K562 (cell line): ENCODE results near the gene SYNJ2. TPM values are rescaled to one million over a fixed set of nuclear protein-coding genes. Genes with fewer than 3 reads are reported as not detected.

Experiments
- CBX8 ChIP-seq: fragments of 200-600 bp; sonication (generic); IDR thresholded peaks from 2 replicates; pipeline ENCODE4 v1.6.1; 2012; ENCODE audit warnings: borderline replicate concordance, mixed run types, low read depth, mild to moderate bottlenecking, moderate library complexity, mixed read lengths, low read length, control low read depth, inconsistent platforms; ENCODE audit not compliant: poor library complexity, severe bottlenecking; ENCODE audit errors: extremely low read depth
- DMBX1 ChIP-seq: fragments of 250-450 bp; sonication (Bioruptor Pico); IDR thresholded peaks from 2 replicates; pipeline ENCODE4 v1.8.0; 2022; ENCODE audit warnings: inconsistent platforms, mild to moderate bottlenecking, moderate library complexity, borderline replicate concordance
- HDAC1 ChIP-seq, 2 experiments: fragments of 450-650 bp; IDR thresholded peaks; 2 replicates each; pipeline ENCODE4 v1.6.1; 2016 to 2017; ENCODE audit warnings: inconsistent platforms in 1 of 2, mild to moderate bottlenecking in 1 of 2, moderate library complexity in 1 of 2
- HDAC6 ChIP-seq: IDR thresholded peaks from 2 replicates; pipeline ENCODE4 v1.6.1; 2012; ENCODE audit warnings: low read depth, mild to moderate bottlenecking, control low read depth, inconsistent platforms, low read length, moderate library complexity
- HMGN3 ChIP-seq: IDR thresholded peaks from 2 replicates; pipeline ENCODE4 v1.6.1; 2011; ENCODE audit warnings: borderline replicate concordance, low read depth, mild to moderate bottlenecking, mixed read lengths, low read length; ENCODE audit not compliant: insufficient read length; ENCODE audit errors: extremely low read depth
- HMGXB4 ChIP-seq: sonication (generic); formaldehyde crosslinking; IDR thresholded peaks from 2 replicates; pipeline ENCODE4 v1.8.1; 2023; ENCODE audit warnings: mild to moderate bottlenecking, missing genetic modification reagents
- JUND ChIP-seq, 2 experiments: IDR thresholded peaks; 2 replicates in 1 of 2; 3 replicates in 1 of 2; pipeline ENCODE4 v1.6.1; 2011; ENCODE audit warnings: borderline replicate concordance in 2 of 2, low read depth in 2 of 2, low read length in 2 of 2, improper control_type of control experiment in 1 of 2, missing biosample characterization in 1 of 2, missing genetic modification characterization in 1 of 2, missing genetic modification reagents in 1 of 2
- MCM5 ChIP-seq: fragments of 450-650 bp; IDR thresholded peaks from 2 replicates; pipeline ENCODE4 v1.6.1; 2016; ENCODE audit warnings: low read depth
- MTF1 ChIP-seq: fragments of 250-450 bp; sonication (Bioruptor Pico); IDR thresholded peaks from 2 replicates; pipeline ENCODE4 v1.9.0; 2021; ENCODE audit warnings: moderate library complexity, mild to moderate bottlenecking, inconsistent platforms, borderline replicate concordance
- NFE2 ChIP-seq: IDR thresholded peaks from 2 replicates; pipeline ENCODE4 v1.6.1; 2014; ENCODE audit warnings: antibody characterized with exemption, low read depth
- NR2F6 ChIP-seq: fragments of 450-650 bp; formaldehyde crosslinking; IDR thresholded peaks from 2 replicates; pipeline ENCODE4 v1.4.0; 2020; ENCODE audit warnings: mild to moderate bottlenecking
- PCBP1 ChIP-seq: fragments of 200-400 bp; formaldehyde crosslinking; IDR thresholded peaks from 2 replicates; pipeline ENCODE4 v1.6.1; 2018; ENCODE audit warnings: mild to moderate bottlenecking, low read depth, low read length; ENCODE audit not compliant: poor library complexity, severe bottlenecking
- POLR2G ChIP-seq: fragments of 200-400 bp; formaldehyde crosslinking; IDR thresholded peaks from 2 replicates; pipeline ENCODE4 v1.6.1; 2017; ENCODE audit warnings: low read depth, mild to moderate bottlenecking, antibody characterized with exemption, low read length, moderate library complexity
- SAFB ChIP-seq: fragments of 200-400 bp; formaldehyde crosslinking; IDR thresholded peaks from 2 replicates; pipeline ENCODE4 v1.6.1; 2017; ENCODE audit warnings: low read depth, low read length, borderline replicate concordance
- SUPT5H ChIP-seq: fragments of 450-650 bp; IDR thresholded peaks from 2 replicates; pipeline ENCODE4 v1.6.1; 2016
- ZBED1 ChIP-seq: IDR thresholded peaks from 2 replicates; pipeline ENCODE4 v1.6.1; 2014
- ZBTB2 ChIP-seq: fragments of 450-650 bp; IDR thresholded peaks from 2 replicates; pipeline ENCODE4 v1.6.1; 2016; ENCODE audit warnings: antibody characterized with exemption
- ZNF583 ChIP-seq: fragments of 250-450 bp; sonication (Bioruptor Pico); IDR thresholded peaks from 2 replicates; pipeline ENCODE4 v1.4.0; 2020
- ZNF644 ChIP-seq: fragments of 200-800 bp; sonication (Bioruptor generic); IDR thresholded peaks from 2 replicates; pipeline ENCODE4 v1.6.1; 2016; ENCODE audit warnings: low read depth, missing genetic modification characterization, missing compliant biosample characterization
- ZNF764 ChIP-seq: fragments of 250-450 bp; sonication (Bioruptor Pico); IDR thresholded peaks from 2 replicates; pipeline ENCODE4 v1.4.0; 2020; ENCODE audit warnings: low read depth, mild to moderate bottlenecking, moderate library complexity
- polyA plus RNA-seq, 8 experiments: library from polyadenylated mRNA; depleted of rRNA in 4 of 8; stranded (reverse) in 5 of 8; unstranded in 3 of 8; fragments of >200 nt; fragmentation: Nextera tagmentation in 2 of 8; fragmentation: Illumina TruSeq in 1 of 8; extraction: Ambion mirVana in 2 of 8; extraction: Trizol in 1 of 8; gene quantifications; 2 replicates each; pipeline versions ENCODE4 v1.2.1 to v1.2.3, GENCODE V29; 2011 to 2014; ENCODE audit warnings: inconsistent platforms in 1 of 8, missing spikeins in 1 of 8
- total RNA-seq, 7 experiments: library from RNA; depleted of rRNA in 6 of 7; stranded (reverse); fragments of >200 nt in 6 of 7; fragmentation: Illumina TruSeq in 2 of 7; extraction: Trizol in 2 of 7; gene quantifications; 2 replicates each; pipeline versions ENCODE4 v1.2.1 to v1.2.3, GENCODE V29; 2011 to 2021; ENCODE audit warnings: low replicate concordance in 1 of 7
- TF ChIP-seq, protein P1 (sequence below): fragments of 450-650 bp; formaldehyde crosslinking; IDR thresholded peaks from 2 replicates; pipeline ENCODE4 v1.4.0; 2020; ENCODE audit warnings: mild to moderate bottlenecking, mixed read lengths
- TF ChIP-seq, protein P2 (sequence below): sonication (generic); formaldehyde crosslinking; IDR thresholded peaks from 2 replicates; pipeline ENCODE4 v1.5.0; 2020; ENCODE audit warnings: missing genetic modification reagents

Gene SYNJ2
- total and polyA plus RNA-seq, 9 of the 15 experiments (the other 6 are each of a cell fraction or from before 2014, with no cell fraction given), result 3.0 to 27.7 (median 17.8) TPM

- TF ChIP-seq, protein P1, sequence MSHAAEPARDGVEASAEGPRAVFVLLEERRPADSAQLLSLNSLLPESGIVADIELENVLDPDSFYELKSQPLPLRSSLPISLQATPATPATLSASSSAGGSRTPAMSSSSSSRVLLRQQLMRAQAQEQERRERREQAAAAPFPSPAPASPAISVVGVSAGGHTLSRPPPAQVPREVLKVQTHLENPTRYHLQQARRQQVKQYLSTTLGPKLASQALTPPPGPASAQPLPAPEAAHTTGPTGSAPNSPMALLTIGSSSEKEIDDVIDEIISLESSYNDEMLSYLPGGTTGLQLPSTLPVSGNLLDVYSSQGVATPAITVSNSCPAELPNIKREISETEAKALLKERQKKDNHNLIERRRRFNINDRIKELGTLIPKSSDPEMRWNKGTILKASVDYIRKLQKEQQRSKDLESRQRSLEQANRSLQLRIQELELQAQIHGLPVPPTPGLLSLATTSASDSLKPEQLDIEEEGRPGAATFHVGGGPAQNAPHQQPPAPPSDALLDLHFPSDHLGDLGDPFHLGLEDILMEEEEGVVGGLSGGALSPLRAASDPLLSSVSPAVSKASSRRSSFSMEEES (CRISPR knock-in tag), result peak; percentile 65
- TF ChIP-seq JUND (IDR thresholded peaks at IDR 0.05; ENCODE audit: borderline replicate concordance, low read depth, low read length), result no peak
- TF ChIP-seq JUND (tag; IDR thresholded peaks at IDR 0.05; ENCODE audit: borderline replicate concordance, low read depth, low read length), result peak; percentile 82; the same call in 2 of the 3 replicates
- no peak for TF ChIP-seq MCM5
- TF ChIP-seq NFE2, result no peak
- peak; percentile 44; the same call in 1 of the 2 replicates for TF ChIP-seq ZBTB2
- peak; percentile 100 for TF ChIP-seq DMBX1
- TF ChIP-seq HMGN3, result no peak
- TF ChIP-seq PCBP1, result no peak
- no peak for TF ChIP-seq POLR2G
- 0 out of 4 replicates have a peak, but pooled peaks of 1 of the 2 experiments have one; percentile 27 for TF ChIP-seq HDAC1 (IDR thresholded peaks at IDR 0.05)
- TF ChIP-seq HMGXB4, result no peak
- no peak for TF ChIP-seq CBX8
- no peak for TF ChIP-seq SAFB
- peak; percentile 96 for TF ChIP-seq NR2F6 (CRISPR knock-in tag)
- TF ChIP-seq ZNF764, result peak; percentile 73
- TF ChIP-seq ZBED1, result no peak
- no peak for TF ChIP-seq HDAC6
- TF ChIP-seq ZNF644 (tag), result peak; percentile 99
- no peak for TF ChIP-seq SUPT5H
- peak; percentile 87; the same call in 1 of the 2 replicates for TF ChIP-seq MTF1 (CRISPR knock-in tag)
- TF ChIP-seq ZNF583, result peak; percentile 99
- TF ChIP-seq, protein P2, sequence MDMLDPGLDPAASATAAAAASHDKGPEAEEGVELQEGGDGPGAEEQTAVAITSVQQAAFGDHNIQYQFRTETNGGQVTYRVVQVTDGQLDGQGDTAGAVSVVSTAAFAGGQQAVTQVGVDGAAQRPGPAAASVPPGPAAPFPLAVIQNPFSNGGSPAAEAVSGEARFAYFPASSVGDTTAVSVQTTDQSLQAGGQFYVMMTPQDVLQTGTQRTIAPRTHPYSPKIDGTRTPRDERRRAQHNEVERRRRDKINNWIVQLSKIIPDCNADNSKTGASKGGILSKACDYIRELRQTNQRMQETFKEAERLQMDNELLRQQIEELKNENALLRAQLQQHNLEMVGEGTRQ (CRISPR knock-in tag), result no peak
These were observed 22.4 kb downstream of the SYNJ2 start (continued) for GRCh38 chr6:158003910-158004700.
